Esophagus muscularis mucosa (tissue), 4 donors: ENCODE measurements around the gene WDR4. TPM values are rescaled to one million over a fixed set of nuclear protein-coding genes. Genes with fewer than 3 reads are reported as not detected.

Experiments used
- DNase-seq: peaks from one replicate; pipeline ENCODE4 v3.0.0-alpha.2; 2017; ENCODE audit errors: extremely low spot score
- H3K27ac ChIP-seq, 4 donors: fragments of 200-600 bp; sonication (generic); replicated peaks in 1 of 4; 1 replicate in 3 of 4; 2 replicates in 1 of 4; pipeline ENCODE4 v1.5.1; 2016 to 2019; ENCODE audit warnings: mild to moderate bottlenecking in 1 of 4
- H3K27me3 ChIP-seq, 4 donors: fragments of 200-600 bp; sonication (generic); one replicate each; pipeline versions ENCODE4 v1.5.1 to v1.6.0; 2016 to 2019
- H3K36me3 ChIP-seq, 4 donors: fragments of 200-600 bp; sonication (generic); one replicate each; pipeline ENCODE4 v1.5.1; 2016 to 2019
- H3K4me1 ChIP-seq, 4 donors: fragments of 200-600 bp; sonication (generic); one replicate each; pipeline ENCODE4 v1.5.1; 2016 to 2019
- H3K4me3 ChIP-seq, 4 donors: fragments of 200-600 bp; sonication (generic); 1 replicate in 2 of 4; 2 replicates in 2 of 4; pipeline ENCODE4 v1.5.1; 2016 to 2019; ENCODE audit warnings: mild to moderate bottlenecking in 4 of 4, moderate library complexity in 1 of 4
- H3K9me3 ChIP-seq, 4 donors: fragments of 200-600 bp; sonication (generic); 1 replicate in 3 of 4; 2 replicates in 1 of 4; pipeline ENCODE4 v1.5.1; 2016 to 2019
- EP300 ChIP-seq: sonication (generic); formaldehyde crosslinking; IDR thresholded peaks from one replicate; pipeline ENCODE4 v1.6.1; 2017; ENCODE audit warnings: antibody characterized with exemption
- POLR2A ChIP-seq: fragments of 450-650 bp; IDR thresholded peaks from one replicate; pipeline ENCODE4 v1.6.1; 2017; ENCODE audit warnings: antibody characterized with exemption, moderate library complexity, mild to moderate bottlenecking, low read depth
- POLR2AphosphoS5 ChIP-seq, 2 donors: sonication (generic); formaldehyde crosslinking; IDR thresholded peaks; one replicate each; pipeline ENCODE4 v1.6.1; 2017; ENCODE audit warnings: antibody characterized with exemption in 2 of 2
- WGBS: methylation state at CpG from one replicate; pipeline ENCODE4 v1.1.5; 2018; 5-methylcytosine and 5-hydroxymethylcytosine counted together
- intact Hi-C: fragments of 100-400 bp; cut with DNase I; formaldehyde crosslinking; loops from one replicate; pipeline ENCODE4 v1.15.1; 2023
- total RNA-seq, 4 donors: library from RNA; depleted of rRNA; stranded (reverse); fragments of >200 nt; gene quantifications; one replicate each; pipeline versions ENCODE4 v1.1.0 to v1.2.1, GENCODE V29; 2016
- TF ChIP-seq, protein P1 (sequence below), 3 experiments: fragments of 200-600 bp in 2 of 3; fragments of 450-650 bp in 1 of 3; sonication (generic) in 2 of 3; IDR thresholded peaks; one replicate each; pipeline ENCODE4 v1.5.1; 2017 to 2019; ENCODE audit warnings: antibody characterized with exemption in 3 of 3, mild to moderate bottlenecking in 2 of 3, moderate library complexity in 1 of 3

WDR4 gene
- total RNA-seq, 4 donors from 2014 or later, result 5.8 to 10.1 (median 7.0) TPM

DNA sequence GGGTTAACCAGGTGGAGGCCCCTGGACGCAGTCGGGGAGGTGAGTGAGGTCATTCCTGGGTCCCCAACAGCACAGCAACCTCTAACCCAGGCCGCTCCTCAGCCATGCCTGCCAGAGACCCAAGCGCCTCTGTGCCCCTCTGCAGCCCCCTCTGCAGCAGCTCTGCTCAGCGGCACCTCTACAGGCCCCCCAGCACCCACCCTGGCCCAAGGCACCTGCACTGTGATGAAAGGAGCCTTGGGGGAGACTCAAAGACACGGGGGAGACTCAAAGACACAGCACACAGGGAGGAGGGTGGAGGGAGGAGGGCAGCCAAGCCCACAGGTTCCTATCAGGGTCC, 19.5 kb downstream of the WDR4 start:
- Histone ChIP-seq H3K27me3 (no peaks in the 10 kb centered on the region), H3K4me3 (no peak overlapping the region), H3K27ac (no peak overlapping the region), H3K36me3 (peaks cover 53 to 96% (median 91%) of the 10 kb centered on the region in 4 donors), H3K9me3 (no peaks in the 10 kb centered on the region), H3K4me1 (peaks cover 0 to 5% (median 0%) of the 10 kb centered on the region in 4 donors)
- TF ChIP-seq, protein P1, sequence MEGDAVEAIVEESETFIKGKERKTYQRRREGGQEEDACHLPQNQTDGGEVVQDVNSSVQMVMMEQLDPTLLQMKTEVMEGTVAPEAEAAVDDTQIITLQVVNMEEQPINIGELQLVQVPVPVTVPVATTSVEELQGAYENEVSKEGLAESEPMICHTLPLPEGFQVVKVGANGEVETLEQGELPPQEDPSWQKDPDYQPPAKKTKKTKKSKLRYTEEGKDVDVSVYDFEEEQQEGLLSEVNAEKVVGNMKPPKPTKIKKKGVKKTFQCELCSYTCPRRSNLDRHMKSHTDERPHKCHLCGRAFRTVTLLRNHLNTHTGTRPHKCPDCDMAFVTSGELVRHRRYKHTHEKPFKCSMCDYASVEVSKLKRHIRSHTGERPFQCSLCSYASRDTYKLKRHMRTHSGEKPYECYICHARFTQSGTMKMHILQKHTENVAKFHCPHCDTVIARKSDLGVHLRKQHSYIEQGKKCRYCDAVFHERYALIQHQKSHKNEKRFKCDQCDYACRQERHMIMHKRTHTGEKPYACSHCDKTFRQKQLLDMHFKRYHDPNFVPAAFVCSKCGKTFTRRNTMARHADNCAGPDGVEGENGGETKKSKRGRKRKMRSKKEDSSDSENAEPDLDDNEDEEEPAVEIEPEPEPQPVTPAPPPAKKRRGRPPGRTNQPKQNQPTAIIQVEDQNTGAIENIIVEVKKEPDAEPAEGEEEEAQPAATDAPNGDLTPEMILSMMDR (IDR thresholded peaks at IDR 0.05), result no peak
- TF ChIP-seq EP300, result no peak
- no peak for TF ChIP-seq POLR2AphosphoS5 (IDR thresholded peaks at IDR 0.05)
- TF ChIP-seq POLR2A, result no peak
- intact Hi-C loops, result no loop called here
- DNase-seq, result no peak
- WGBS, result 100% methylated on average over 5 of the region's 6 CpGs

DNA sequence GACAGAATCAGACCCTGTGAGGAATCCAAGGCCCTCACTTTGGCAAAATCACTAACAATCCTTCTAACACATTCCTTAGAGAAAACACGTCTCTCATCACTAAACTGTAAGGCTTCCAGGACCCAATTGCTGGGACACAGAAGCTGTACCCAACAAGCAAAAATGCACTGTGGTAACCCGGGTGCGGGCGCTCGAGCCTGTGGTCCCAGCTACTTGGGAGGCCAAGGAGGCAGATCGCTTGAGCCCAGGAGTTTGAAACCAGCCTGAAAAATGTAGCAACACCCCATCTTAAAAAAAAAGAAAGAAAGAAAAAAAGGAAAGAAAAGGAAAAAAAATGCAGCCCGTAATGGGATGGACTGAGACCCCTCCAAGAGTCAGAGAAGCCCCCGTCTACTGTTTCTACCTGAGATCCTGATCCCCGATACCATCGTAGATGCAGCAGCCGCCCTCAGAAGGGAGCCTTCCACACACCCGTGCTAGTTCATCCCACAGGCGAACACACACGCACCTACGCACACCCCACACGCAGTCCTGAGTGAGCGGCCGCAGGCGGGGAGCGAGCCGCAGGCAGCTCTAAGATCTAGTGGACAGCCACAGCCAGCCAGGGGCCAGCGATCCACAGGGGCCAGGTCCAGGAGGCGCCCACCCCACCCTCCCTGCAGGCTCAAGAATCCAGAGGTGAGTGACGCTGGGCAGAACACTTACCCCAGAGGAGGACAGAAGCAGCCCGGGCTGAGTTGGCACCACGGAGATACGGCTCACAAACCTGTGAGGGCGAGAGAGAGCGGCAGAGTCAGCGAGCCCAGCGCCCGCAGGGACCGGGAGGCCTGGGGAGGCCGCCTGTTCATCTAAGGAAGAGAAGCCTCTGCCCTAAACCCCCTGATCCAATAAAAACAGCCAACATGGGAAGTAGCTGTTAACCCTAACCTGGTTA, 20.1 kb downstream of the WDR4 start:
- H3K27ac ChIP-seq, result no peak overlapping the region
- H3K36me3 ChIP-seq, result peaks cover 60 to 97% (median 94%) of the 10 kb centered on the region in 4 donors
- 95% methylated on average over 28 of the region's 34 CpGs for WGBS
- no peak for DNase-seq
- TF ChIP-seq POLR2AphosphoS5 (IDR thresholded peaks at IDR 0.05), result no peak
- TF ChIP-seq EP300, result no peak
- no peak for TF ChIP-seq POLR2A
- TF ChIP-seq, protein P1 (IDR thresholded peaks at IDR 0.05), result no peak
- H3K9me3 ChIP-seq, result no peaks in the 10 kb centered on the region
- H3K4me1 ChIP-seq, result no peaks in the 10 kb centered on the region
- no peaks in the 10 kb centered on the region for H3K27me3 ChIP-seq
- intact Hi-C loops, result no loop called here
- H3K4me3 ChIP-seq, result no peak overlapping the region

DNA sequence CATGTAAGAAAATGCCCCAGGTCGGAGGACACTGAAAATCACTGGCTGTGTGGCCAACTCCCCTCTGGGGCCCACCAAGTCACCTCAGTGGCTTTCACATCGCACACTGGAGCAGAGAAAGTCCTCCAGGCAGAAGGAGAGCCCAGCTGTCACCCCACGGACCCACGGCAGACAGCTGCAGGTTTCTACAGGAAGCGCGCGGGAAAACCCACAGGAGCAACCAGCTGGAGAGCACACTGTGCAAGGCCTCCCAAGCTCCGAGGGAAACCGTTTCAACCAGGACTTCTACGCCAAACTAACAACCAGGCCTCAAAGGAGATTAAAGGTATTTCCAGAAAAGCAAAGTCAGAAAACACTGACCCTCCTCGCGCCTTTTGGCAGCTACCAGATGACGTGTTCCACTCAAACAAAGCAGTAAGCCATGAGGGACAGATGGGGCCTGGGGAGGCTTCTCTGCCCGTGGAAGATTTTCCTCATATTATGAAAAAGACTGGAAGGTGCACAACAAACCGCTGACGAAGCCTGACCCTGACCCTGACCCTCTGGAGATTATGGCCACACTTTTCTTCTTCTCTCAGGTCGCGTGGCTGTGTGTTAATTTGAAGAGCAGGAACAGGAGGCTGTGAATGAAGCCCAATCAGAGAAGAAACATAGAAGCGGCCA, 21.0 kb downstream of the WDR4 start:
- no peak for DNase-seq
- WGBS, result 88% methylated on average over 19 of the region's 19 CpGs
- no peak overlapping the region for H3K4me3 ChIP-seq
- H3K36me3 ChIP-seq, result peaks cover 66 to 100% (median 99%) of the 10 kb centered on the region in 4 donors
- H3K4me1 ChIP-seq, result no peaks in the 10 kb centered on the region
- H3K27ac ChIP-seq, result no peak overlapping the region
- no peaks in the 10 kb centered on the region for H3K9me3 ChIP-seq
- intact Hi-C loops, result no loop called here
- no peak for TF ChIP-seq EP300
- TF ChIP-seq, protein P1 (IDR thresholded peaks at IDR 0.05), result no peak
- no peak for TF ChIP-seq POLR2A
- no peak for TF ChIP-seq POLR2AphosphoS5 (IDR thresholded peaks at IDR 0.05)
- H3K27me3 ChIP-seq, result no peaks in the 10 kb centered on the region

DNA sequence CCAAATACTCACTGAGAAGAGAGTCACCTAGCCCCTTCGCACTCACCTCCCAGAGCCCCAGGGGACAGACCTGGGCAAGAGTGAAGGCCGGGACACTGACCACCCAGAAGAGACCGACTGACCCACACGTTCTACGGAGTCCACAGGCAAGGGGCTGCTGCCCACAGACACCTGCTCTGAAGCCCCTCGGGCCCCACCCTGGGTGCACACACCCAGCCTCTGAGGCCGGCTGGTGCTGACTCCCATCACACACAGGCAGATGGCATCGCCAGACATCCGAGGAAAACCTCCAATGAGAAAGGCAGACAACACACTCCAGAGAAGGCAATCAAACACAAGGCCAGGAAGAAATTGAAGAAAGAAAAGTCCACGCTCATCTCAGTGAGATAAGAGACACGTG, 22.1 kb downstream of the WDR4 start:
- WGBS, result 92% methylated on average over 11 of the region's 11 CpGs

More for the DNA sequence above, 22.1 kb downstream of the WDR4 start:
- no peak for DNase-seq
- Histone ChIP-seq H3K4me3 (no peak overlapping the region), H3K4me1 (no peaks in the 10 kb centered on the region), H3K36me3 (peaks cover 68 to 100% (median 98%) of the 10 kb centered on the region in 4 donors), H3K9me3 (no peaks in the 10 kb centered on the region), H3K27ac (no peak overlapping the region), H3K27me3 (no peaks in the 10 kb centered on the region)
- TF ChIP-seq EP300 (no peak), POLR2AphosphoS5 (IDR thresholded peaks at IDR 0.05) (no peak), POLR2A (no peak)
- TF ChIP-seq, protein P1 (IDR thresholded peaks at IDR 0.05), result no peak
- intact Hi-C loops, result no loop called here
